ENCODE data around the gene MLLT3.

DNA sequence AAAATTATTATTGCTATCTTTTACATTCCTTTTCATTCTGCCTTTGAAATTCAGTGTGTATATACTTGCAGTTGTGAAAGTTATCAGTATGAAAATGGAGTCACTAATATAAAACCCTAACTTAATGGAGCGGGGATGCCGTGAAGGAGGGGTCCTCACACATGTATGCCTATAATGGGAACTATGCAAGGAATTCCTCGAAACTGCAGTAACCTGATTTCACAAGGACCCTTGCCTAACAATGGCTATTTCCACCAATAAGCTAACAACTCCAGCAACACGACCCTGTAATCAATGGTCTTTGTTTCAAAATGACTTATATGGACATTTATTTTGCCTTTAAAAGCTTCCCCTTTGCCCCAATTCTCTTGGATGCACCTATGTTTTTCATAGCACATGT lies 12.6 kb upstream of the MLLT3 start:
- TF ChIP-seq, protein P1, sequence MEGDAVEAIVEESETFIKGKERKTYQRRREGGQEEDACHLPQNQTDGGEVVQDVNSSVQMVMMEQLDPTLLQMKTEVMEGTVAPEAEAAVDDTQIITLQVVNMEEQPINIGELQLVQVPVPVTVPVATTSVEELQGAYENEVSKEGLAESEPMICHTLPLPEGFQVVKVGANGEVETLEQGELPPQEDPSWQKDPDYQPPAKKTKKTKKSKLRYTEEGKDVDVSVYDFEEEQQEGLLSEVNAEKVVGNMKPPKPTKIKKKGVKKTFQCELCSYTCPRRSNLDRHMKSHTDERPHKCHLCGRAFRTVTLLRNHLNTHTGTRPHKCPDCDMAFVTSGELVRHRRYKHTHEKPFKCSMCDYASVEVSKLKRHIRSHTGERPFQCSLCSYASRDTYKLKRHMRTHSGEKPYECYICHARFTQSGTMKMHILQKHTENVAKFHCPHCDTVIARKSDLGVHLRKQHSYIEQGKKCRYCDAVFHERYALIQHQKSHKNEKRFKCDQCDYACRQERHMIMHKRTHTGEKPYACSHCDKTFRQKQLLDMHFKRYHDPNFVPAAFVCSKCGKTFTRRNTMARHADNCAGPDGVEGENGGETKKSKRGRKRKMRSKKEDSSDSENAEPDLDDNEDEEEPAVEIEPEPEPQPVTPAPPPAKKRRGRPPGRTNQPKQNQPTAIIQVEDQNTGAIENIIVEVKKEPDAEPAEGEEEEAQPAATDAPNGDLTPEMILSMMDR (IDR thresholded peaks at IDR 0.05; ENCODE audit: insufficient read depth, low read depth, low read length) = no peak
- TF ChIP-seq EZH2 (IDR thresholded peaks at IDR 0.05; ENCODE audit: insufficient read depth, low read length) = no peak
